Left renal cortex interstitium (tissue), 4 donors: ENCODE results near the gene PLA2G7. TPM values are rescaled to one million over a fixed set of nuclear protein-coding genes. Genes with fewer than 3 reads are reported as not detected.
"Not testable (repeated sequence)": the region's sequence is repeated elsewhere in the genome, so short reads cannot be mapped to it uniquely, and the experiment has no call there.

Source experiments
- DNase-seq, 4 donors: peaks; one replicate each; pipeline ENCODE4 v3.0.0-alpha.2; 2013; ENCODE audit warnings: low read depth in 4 of 4, low spot score in 2 of 4, missing footprints in 1 of 4
- polyA plus RNA-seq, 4 donors: library from polyadenylated mRNA; unstranded; fragments of 120-200 nt; gene quantifications; one replicate each; pipeline ENCODE4 v1.2.1, GENCODE V29; 2013; ENCODE audit not compliant: insufficient read length in 4 of 4

PLA2G7 gene
- 1 to 10 TPM; 2.0 to 3.1 (median 2.4) TPM for polyA plus RNA-seq

DNA sequence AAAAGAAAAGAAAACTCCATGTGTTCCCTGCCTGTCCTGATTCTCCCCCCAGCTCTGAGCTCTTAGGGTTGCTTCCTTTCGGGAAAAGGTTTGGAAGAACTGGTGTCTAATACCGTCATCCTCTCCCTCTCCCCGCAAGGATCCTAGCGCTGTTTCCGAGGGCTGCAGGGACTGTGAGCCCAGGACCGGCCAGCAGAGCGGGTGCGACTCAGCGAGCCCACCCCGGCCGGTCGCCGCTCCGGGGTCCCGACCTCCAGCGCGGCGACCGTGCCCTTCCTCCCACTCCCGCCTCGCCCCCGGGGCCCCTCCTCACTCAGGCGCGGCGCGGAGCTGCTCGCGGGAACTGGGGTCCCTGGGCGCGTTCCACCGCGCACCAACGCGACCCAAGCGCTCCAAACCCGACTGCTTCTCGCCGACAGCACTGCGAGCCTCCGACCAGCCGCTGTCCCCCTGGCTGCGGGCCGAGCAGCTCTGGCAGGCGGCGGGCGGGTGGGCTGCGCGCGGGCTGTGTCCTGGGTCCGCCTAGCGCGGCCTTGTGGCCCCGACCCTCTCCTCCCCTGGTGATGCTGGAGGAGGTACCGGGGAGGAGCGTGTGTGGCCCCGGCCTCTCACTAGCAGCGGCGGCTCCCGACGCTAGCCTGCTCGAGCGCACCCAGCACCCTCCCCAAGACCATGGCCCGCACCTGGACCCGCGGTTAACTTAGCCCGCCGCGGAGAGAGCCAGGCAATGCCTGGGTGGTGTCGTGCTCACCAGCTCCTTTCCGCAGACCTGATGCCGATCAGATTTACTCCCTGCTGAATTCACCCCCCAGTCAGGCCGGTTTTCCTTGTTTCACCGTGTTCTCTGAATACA is at the start of gene PLA2G7:
Gene PLA2G7 (minus strand): TSS at position 509 of the 853 bp plus-strand sequence. CDS start 12,484 bp downstream, outside the sequence.
- peak in 2 of 4 donors; percentile 41 to 56 for DNase-seq

DNA sequence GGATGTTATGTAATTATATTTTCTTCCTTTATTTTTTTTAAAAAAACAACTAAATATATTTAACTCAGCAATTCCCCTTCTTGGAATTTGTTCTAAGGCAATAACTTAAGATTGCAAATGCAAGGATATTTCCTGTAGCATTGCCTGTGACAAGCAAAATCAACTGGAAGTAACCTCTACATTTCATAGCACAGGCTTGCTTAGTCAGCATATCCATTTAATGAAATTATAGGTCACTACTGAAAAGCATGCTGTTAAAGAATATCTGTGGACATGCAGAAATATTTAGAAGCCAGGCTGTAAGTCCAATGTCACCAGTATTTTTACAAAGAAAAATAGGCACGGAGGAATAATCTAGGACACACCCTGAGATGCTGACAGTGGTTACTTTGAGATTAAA is 49.4 kb upstream of the PLA2G7 start:
- DNase-seq, result no peak

DNA sequence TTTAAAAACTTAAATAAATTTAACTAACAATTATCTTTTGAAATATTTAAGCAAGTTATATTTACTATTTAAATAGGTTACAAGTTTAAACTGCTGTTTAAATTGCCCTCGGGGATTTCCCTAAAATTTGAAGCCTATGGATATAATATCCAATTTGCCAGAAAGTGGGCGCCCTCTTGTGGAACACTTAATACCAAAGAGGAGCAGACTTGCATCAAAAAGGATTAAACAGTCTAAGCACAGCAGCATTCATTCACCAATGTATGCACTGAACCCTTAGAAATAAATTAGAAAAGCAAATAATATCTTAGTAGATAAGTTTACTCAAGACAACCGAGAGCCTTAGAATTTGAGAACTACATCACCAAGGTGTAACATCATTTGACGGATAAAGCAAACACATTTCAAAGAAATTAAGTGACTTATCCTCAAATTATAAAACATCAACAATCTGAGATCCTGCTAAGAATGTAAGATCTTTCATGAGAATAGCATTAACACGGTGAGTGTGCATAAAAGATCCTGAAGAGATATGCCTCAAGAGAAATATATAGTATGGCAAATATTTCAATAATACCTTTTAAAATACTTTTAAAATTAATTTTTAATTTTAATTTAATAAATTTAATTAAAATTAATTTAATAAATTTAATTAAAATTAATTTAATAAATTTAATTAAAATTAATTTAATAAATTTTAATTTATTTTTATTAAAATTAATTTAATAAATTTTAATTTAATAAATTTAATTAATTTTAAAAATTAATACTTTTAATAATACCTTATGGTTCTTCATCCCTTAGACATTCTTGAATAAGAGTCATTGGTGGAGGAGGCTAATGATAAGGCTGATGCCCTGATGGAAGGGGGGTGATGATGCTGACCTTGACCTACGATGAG is 46.6 kb upstream of the PLA2G7 start:
- DNase-seq, result peak; percentile 34 to 69 (median 45)

DNA sequence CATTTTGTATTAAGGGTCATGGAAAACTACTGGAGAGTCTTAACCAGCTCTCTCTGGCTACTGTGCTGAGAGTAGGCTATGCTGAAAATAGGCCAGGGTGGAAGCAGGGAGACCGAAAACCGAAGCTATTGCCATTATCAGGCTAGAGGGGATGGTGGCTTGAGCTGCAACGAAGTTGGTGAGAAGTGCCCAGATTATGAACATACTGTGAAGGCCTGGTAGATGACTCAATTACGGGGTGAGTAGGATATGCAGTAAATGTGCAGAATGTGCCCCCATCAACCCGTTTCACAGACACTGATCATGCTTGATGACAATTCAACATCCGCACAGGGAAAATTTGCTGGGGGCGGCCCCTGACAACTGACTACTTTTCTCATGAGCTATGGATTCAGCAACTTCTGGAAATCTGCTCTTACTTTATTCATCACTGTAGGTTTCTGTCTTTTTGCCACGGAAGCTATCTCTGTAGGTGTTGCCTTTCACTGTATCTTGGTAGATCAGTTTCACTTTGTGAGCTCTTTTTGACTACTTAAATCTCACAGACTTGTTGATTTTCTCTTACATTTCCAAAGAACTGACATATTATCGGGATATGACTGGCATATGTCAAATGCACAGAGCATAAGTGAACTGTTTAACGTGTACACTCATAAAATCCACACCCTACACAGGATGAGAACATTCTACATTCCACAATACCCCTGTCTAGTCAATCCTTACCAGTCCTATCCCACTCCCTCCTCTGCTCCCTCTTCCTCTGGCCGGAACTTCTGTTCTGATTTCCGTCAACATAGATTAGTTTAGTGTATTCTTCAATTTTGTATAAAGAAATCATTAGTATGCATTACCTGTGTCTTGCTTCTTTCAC is 42.5 kb upstream of the PLA2G7 start:
- no peak for DNase-seq

DNA sequence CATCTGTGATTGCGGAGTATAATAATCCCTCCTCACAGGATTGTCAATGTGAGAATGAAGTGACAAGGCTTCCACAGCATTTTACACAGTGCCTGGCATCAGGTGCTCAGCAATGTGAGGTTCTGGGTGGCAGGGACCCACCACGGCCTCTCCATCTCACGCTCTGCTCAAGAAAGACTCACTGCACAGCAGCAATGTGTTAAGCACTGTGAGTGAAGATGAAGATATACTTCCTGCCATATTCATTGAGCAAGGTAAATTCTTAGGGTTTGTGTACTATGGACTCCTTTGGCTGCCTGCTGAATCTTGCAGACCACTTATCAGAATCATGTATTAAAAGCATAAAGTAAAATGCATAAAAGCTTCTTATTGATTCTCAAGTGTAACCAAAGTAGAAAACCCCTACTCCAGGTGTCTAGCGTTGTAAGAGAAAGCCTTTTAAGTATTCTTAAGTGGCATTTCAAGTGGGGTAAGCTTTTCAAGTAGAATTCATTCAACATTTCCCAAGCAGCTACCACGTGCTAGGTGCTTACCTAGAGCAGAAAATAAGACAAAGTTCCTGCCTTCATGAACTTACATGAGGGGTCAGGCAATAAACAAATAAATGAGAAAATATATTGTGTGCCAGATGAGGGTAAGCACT is 41.0 kb upstream of the PLA2G7 start:
- no peak for DNase-seq

DNA sequence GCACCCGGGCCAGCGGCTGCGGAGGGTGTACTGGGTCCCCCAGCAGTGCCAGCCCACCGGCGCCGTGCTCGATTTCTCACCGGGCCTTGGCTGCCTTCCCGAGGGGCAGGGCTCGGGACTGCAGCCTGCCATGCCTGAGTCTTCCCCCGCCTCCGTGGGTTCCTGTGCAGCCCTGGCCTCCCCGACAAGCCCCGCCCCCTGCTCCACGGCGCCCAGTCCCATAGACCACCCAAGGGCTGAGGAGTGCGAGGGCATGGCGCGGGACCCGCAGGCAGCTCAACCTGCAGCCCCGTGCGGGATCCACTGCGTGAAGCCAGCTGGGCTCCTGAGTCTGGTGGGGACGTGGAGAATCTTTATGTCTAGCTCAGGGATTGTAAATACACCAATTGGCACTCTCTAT is 39.6 kb upstream of the PLA2G7 start:
- DNase-seq, result not testable (repeated sequence)

DNA sequence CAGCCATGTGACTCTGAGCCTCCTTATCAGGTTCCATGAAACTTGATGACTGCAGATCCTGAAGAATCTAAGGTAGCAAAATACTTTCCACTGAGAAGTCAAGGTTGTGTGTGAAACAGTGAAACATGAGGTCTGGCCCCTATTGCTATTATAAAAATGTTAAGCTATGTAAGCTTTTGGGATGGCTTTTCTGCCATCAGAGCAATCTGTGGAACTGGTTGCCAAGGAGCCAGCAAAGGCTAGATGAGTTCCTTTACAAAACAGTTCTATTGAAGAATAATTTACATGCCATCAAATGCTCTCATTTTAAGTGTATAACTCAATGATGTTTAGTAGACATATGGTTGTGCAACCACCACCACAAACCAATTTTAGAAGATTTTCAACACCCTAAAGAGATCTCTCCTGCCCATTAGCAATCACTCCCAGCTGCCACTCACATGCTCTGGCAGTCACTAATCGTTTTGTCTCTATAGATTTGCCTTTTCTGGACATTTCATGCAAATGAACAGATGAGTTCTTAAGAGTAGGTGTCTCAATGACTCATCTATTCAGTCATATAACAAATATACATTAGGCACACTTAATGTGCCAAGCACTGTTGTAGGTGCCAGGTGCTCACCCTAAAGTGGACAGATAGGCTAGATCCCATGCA is 38.2 kb upstream of the PLA2G7 start:
- DNase-seq, result no peak

DNA sequence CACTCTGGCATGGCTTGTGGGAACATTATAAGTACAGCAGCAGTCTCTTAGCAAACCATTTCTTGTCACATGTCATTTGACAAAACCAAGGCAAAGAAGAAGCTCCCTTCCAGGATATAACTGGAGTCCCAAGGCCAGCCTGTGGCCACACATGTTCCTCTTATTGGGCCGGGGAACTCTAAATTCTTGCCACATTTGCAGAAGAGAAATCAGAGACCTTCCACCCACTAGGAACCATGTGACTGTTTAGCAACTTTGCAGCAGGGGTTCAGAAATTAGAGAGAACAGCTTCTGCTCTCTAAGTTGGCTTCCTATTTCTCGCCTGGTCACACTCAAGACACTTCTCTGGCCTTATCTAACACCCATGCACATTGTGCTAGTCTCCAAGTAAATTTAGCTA is 37.6 kb upstream of the PLA2G7 start:
- DNase-seq, result no peak

DNA sequence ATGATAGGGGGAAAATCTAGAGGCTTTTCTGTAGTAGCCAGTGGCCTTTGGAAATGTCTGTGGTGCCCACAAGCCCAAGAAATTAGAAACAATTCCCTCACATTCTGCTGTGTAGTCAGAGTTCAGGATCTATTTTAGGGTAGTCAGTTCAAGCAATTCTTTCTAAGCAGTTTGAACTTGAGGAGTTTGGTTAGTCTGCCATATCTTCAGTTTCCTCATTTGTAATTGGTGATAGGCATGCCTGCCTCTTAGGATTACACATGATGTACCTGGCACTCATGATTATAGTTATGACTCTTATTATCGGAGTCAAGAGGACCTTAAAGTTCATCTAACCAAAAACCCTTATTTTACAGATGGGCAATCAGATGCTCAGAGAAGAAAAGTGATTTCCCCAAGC is 36.8 kb upstream of the PLA2G7 start:
- no peak for DNase-seq

DNA sequence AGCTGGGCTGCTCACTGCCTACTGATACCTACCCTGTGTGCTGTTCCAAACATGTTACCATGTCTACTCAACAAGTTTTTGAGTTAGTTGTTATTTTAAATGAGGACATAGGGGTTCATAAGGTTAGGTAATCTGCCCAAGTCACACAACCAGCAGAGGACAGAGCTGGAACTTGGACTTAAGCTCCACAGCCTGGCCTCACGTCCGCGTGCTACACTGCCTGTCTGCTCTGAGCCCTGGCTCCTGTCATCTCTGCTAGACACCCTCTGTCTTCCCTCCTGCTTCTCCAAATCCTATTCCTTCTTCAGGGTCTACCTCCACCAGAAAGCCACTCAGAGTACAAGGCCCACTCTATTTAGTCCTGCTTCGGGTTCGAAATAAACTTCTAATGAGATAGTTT is 29.8 kb upstream of the PLA2G7 start:
- no peak for DNase-seq

DNA sequence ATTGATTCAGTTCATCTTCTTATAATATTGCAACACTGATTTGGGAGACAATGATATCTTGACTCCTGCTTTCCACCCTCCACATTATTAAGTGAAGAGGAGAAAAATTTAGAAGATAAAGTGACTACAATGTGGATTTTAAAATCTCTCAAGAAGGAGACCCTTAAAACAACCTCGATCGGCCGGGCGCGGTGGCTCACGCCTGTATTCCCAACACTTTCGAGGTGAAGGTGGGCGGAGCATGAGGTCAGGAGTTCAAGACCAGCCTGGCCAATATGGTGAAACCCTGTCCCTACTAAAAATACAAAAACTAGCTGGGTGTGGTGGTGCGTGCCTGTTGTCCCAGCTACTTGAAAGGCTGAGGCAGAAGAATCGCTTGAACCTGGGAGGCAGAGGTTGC is 29.1 kb upstream of the PLA2G7 start:
- DNase-seq, result not testable (repeated sequence)

DNA sequence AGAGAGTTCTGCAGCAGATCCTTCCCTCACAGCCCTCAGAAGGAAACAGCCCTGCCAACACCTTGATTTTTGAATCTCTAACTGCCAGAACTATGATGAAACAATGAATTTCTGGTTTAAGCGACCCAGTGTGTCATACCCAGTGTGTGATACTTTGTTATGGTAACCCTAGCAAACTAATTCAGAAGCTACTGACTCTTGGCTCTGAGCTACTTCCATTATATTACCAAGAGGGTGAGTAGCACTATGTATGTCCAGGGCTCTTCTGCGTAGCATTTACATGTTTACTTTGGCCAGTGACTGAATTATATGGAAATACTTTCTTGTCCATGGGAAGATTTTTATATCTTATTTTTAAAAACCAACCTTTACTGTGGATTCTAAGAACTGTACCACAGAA is 28.3 kb upstream of the PLA2G7 start:
- DNase-seq, result no peak

DNA sequence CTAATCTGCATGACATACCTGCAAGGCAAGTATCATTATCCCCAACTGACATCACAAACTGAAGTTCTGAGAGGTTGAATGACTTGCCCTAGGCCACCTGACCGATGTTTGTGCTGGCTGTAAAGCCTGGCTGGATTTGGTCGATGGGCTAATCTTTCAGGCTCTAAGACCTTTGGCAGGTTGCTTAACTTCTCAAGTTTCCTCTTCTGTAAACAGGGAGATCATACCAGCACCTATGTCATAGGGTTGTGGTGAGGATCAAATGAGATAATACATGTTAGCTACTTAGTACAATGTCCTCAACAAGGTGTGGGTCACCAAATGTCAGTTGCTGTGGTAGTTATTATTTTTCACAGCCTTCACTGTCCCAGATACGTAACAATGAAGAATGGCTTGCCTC is 25.8 kb upstream of the PLA2G7 start:
- no peak for DNase-seq

DNA sequence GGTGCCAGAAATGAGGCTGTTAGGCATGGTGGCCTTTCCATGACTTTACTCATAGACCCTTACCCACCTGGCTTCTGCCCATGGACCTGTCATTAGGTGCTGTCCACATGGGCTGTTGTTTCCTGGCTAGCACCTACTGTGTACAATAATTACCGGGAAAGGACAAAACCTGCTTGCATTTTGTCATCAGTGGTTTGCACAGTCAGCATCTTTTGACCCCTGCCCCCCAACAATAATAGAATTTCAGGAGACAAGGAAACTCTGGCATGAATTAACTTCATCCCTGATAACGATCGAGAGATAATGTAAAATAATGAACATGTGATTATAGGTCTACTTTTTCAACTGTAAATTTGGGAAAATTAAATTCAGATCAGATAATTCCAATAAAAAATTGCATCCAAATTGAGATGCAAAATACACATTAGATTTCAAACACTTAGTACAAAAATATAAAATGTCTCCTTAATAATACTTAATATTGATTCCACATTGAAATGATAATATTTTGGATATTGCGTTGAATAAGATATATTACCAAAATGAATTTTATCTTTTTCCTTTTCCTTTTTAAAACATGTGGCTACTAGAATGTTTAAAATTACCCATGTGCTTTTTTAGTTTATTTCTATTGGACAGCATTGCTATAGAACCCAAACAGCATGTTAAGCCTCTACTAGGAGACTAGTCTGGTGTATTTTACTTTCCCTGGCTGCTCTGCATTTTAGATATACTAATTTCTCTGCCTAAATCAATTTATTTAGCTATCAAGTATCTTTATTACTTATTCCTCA is 24.0 kb upstream of the PLA2G7 start:
- no peak for DNase-seq

DNA sequence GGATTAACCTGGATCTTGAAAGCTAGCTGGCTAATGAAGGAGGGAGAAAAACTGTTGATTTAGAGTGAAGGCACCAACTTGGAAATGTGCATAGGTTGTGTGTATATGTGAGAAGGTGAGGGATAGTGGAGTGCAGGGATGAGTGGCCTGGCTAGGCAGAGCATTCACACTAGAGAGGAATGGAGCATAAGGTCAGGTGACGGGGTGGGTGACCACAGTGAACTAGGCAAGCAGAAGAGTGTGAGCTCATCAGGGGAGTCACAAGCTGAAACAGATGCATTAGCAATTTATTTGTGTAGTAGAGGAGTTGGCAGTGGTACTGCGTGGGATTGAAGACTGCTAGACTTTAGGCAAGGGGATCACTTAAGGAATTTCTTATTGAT is 22.0 kb upstream of the PLA2G7 start:
- DNase-seq, result no peak

DNA sequence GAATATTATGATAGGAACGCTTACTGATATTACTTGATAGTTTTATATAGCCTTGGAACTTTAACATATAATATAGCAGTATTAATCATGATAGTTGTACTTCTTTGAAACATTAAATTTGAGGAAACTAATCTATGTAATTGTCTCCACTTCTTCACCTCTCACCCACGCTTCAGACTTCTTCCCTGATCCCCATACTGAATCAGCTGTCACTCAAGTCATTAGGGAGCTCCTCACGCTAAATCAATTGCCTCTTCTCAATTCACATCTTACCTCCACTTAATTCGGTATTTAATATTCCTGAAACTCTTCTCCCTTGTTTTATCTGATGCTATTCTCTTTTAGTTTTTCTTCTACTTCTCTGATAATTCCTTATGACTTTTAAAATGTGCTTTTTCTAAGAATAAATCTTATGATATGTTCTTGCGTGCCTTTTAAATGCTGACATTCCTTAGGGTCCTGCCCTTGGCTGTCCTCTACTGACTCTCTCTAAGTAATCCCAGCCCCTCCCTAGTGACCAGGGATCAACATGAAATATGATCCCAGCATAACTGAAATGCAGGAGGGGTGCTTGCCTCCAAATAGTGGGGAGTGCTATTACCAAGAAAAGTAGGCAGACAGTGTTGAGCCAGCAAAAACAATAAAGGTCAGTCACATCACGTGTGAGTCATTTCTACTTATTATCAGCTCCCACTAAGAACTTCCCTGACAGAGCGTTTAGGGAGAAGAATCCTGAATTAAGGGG is 21.5 kb upstream of the PLA2G7 start:
- DNase-seq, result no peak

DNA sequence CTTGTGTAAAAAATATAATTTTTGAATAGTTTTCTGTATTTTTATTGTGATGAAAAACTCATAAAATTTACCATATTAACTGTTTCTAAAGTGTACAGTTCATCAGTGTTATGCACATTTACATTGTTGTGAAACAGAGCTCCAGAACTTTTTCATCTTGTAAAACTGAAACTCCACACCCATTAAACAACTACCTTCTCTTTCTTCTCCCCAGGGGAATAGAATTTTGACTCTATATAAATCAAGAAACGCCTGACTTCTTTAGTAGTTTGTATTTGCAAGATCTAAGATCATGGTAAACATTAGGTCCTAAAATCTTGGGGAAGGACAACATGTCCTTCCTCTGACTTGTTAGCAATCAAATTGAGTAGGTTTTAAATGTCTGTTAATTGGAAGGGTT is 20.7 kb upstream of the PLA2G7 start:
- DNase-seq, result no peak

DNA sequence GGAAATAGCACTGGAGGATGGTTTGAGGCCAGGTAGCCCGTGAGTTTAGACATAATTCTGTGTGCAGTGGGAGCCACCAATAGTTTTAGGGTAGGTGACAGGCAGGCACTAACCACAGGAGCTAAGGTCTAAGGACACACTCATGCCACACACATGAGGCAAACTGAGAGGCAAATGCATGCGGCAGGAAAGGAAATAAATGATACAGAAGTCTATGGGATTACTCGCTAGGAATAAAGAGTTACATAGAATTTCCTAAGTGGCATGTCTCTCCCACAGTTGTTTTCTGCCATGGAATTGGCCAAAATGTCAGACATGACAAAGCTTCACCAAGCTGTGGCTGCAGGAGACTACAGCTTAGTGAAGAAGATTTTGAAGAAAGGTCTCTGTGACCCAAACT is 16.5 kb upstream of the PLA2G7 start:
- DNase-seq, result no peak
